LNCaP clone FGC (cell line): Measurements from ENCODE around the gene ANO6.

Experiments
- DNase-seq: peaks from one replicate; pipeline ENCODE4 v3.0.0-alpha.2; 2011; ENCODE audit warnings: low read depth
- H3K4me3 ChIP-seq: 2 replicates; pipeline ENCODE4 v1.5.1; 2011; ENCODE audit warnings: mild to moderate bottlenecking, low read depth, low read length, control low read depth
- CTCF ChIP-seq: IDR thresholded peaks from 2 replicates; pipeline ENCODE4 v1.5.1; 2012; ENCODE audit warnings: mild to moderate bottlenecking; ENCODE audit not compliant: control insufficient read depth, insufficient read depth; ENCODE audit errors: extremely low read depth

The ANO6 gene

GRCh38 chr12:45296046-45296586, 80.2 kb downstream of the ANO6 start:
- DNase-seq, result no peak
- TF ChIP-seq CTCF, result no peak
- H3K4me3 ChIP-seq, result no peak overlapping the region

GRCh38 chr12:45298047-45298446, 82.2 kb downstream of the ANO6 start:
- H3K4me3 ChIP-seq, result no peak overlapping the region
- DNase-seq, result no peak
- no peak for TF ChIP-seq CTCF

GRCh38 chr12:45298721-45299692, 83.1 kb downstream of the ANO6 start:
- DNase-seq, result peak; percentile 79
- H3K4me3 ChIP-seq, result no peak overlapping the region
- no peak for TF ChIP-seq CTCF

DNA sequence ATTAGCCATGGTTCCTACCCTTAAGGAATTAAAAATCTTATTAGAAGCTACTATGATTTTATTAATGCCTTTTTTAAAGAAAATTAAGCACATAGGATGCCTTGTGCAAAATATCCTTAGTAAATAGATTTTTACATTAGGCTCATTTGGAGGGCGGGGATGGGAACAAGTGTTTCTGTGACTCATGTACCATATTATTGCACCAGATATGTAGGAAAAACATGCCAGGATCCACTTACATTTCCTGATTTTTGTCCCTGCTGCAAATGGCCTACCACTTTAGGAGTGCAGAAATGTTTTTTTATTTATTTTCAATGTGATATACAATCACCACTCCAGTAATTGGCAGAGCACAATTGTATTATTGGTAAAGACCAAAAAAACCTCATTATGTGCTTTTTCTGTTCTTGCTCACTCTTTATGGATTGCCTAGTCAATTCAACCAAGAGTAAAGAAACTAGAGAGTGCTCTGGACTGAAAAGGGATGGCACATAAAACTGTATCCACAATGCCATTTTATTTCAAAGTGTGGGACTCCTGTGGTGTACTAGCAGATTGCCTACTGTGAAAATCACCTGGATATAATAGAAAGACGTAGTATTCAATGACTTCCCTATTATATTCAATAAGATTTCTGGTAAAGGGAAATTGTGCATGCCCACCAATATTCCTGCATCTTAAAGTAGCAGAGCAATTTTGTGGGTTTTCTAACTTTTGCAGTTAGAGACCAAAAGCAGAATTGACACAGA, 86.9 kb downstream of the ANO6 start:
- DNase-seq, result no peak
- H3K4me3 ChIP-seq, result no peak overlapping the region
- TF ChIP-seq CTCF, result no peak

GRCh38 chr12:45303945-45304344, 88.0 kb downstream of the ANO6 start:
- TF ChIP-seq CTCF, result no peak
- H3K4me3 ChIP-seq, result no peak overlapping the region
- no peak for DNase-seq

- no peak for DNase-seq
- no peak for TF ChIP-seq CTCF
Measured at GRCh38 chr12:45304514-45305178, 88.8 kb downstream of the ANO6 start.

More at GRCh38 chr12:45304514-45305178, 88.8 kb downstream of the ANO6 start:
- no peak overlapping the region for H3K4me3 ChIP-seq
